Measurements from ENCODE around the gene SH2B3. TPM values are rescaled to one million over a fixed set of nuclear protein-coding genes. Genes with fewer than 3 reads are reported as not detected.
A peak's percentile ranks its signal among the peaks of the same experiment; 100 is the strongest.

The SH2B3 gene
- total RNA-seq, 1 experiment from 2014 or later: 39.6 TPM

DNA sequence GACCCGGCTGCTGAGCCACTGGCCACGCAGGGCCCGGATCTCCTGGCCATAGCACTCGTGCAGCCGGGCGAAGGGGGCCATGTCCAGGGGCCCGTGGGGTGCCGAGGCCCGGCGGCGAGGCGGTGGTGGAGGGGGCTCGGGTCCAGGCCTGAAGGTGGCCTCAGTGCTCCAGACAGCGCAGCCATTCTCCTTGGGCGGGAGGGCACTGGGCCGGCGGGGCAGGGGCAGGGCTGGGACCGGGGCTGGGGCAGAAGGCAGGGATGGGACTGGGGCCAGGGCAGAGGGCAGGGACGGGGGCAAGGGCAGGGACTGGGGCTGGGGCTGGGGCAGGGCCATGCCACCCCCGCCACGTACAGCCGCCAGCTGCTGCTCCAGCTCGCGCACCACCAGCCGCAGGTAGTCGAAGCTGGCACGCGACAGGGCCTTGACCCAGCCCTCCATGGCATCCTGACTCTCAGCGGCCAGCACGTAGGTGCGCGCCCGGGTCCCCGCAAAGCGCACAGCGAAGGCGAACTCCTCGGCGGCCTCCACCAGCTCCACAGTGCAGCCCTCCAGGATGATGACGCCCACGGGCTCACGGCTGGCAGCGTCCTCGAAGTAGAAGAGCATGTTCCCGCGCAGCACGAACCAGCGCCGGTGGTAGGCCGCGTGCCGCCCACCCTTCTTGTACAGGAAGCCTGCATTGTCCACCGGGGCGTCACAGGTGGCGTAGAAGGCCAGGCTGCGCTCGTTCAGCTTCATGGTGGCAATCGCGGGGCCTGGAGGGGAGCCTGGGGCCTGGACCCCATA lies 42.8 kb upstream of the SH2B3 start:
- DNase-seq (ENCODE audit: low read depth, low spot score) (no peak), ATAC-seq (no peak)
- no peaks in the 10 kb centered on the region for H3K27me3 ChIP-seq (ENCODE audit: control insufficient read depth, insufficient read depth, low read length)
- H3K9me3 ChIP-seq (ENCODE audit: control insufficient read depth, insufficient read depth, low read depth, low read length): no peaks in the 10 kb centered on the region
- no peak overlapping the region for H3K27ac ChIP-seq (ENCODE audit: low read length)
- TF ChIP-seq, protein P1, sequence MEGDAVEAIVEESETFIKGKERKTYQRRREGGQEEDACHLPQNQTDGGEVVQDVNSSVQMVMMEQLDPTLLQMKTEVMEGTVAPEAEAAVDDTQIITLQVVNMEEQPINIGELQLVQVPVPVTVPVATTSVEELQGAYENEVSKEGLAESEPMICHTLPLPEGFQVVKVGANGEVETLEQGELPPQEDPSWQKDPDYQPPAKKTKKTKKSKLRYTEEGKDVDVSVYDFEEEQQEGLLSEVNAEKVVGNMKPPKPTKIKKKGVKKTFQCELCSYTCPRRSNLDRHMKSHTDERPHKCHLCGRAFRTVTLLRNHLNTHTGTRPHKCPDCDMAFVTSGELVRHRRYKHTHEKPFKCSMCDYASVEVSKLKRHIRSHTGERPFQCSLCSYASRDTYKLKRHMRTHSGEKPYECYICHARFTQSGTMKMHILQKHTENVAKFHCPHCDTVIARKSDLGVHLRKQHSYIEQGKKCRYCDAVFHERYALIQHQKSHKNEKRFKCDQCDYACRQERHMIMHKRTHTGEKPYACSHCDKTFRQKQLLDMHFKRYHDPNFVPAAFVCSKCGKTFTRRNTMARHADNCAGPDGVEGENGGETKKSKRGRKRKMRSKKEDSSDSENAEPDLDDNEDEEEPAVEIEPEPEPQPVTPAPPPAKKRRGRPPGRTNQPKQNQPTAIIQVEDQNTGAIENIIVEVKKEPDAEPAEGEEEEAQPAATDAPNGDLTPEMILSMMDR (IDR thresholded peaks at IDR 0.05): no peak
- TF ChIP-seq, protein P2, sequence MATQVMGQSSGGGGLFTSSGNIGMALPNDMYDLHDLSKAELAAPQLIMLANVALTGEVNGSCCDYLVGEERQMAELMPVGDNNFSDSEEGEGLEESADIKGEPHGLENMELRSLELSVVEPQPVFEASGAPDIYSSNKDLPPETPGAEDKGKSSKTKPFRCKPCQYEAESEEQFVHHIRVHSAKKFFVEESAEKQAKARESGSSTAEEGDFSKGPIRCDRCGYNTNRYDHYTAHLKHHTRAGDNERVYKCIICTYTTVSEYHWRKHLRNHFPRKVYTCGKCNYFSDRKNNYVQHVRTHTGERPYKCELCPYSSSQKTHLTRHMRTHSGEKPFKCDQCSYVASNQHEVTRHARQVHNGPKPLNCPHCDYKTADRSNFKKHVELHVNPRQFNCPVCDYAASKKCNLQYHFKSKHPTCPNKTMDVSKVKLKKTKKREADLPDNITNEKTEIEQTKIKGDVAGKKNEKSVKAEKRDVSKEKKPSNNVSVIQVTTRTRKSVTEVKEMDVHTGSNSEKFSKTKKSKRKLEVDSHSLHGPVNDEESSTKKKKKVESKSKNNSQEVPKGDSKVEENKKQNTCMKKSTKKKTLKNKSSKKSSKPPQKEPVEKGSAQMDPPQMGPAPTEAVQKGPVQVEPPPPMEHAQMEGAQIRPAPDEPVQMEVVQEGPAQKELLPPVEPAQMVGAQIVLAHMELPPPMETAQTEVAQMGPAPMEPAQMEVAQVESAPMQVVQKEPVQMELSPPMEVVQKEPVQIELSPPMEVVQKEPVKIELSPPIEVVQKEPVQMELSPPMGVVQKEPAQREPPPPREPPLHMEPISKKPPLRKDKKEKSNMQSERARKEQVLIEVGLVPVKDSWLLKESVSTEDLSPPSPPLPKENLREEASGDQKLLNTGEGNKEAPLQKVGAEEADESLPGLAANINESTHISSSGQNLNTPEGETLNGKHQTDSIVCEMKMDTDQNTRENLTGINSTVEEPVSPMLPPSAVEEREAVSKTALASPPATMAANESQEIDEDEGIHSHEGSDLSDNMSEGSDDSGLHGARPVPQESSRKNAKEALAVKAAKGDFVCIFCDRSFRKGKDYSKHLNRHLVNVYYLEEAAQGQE (IDR thresholded peaks at IDR 0.05; ENCODE audit: insufficient read depth in 1 of 2, low read depth in 2 of 2, low read length in 1 of 2): no peak
- TF ChIP-seq SIN3A (IDR thresholded peaks at IDR 0.05; ENCODE audit: borderline replicate concordance, insufficient read depth, low read depth, low read length) (no peak), TCF7L2 (IDR thresholded peaks at IDR 0.05; ENCODE audit: low read depth, low read length) (no peak), POLR2AphosphoS5 (IDR thresholded peaks at IDR 0.05; ENCODE audit: low read depth, low read length) (no peak)
- H3K4me3 ChIP-seq (ENCODE audit: low read depth in 2 of 2, low read length in 2 of 2): no peak overlapping the region
- CTCF ChIA-PET: interaction anchor here (0.6 kb wide), 1 partner anchor 35 kb away, joined by 7 read pairs; no protein-coding TSS in a partner anchor
- BruUV-seq (replicated peaks): no TSS peak
- in situ Hi-C loops (cut with HindIII; ENCODE audit: low pct_unique_long_range_greater_than_20kb, low sequenced_read_pairs): no loop called here
- intact Hi-C loops (cut with micrococcal nuclease; ENCODE audit: unreplicated experiment): no loop called here
- H3K4me1 ChIP-seq (ENCODE audit: control insufficient read depth, insufficient read depth, low read length): peaks cover 13% of the 10 kb centered on the region
- POLR2A ChIA-PET: interaction anchor here (0.6 kb wide), 1 partner anchor 611 kb away, joined by 6 read pairs; no protein-coding TSS in a partner anchor
- H3K36me3 ChIP-seq (ENCODE audit: control insufficient read depth, insufficient read depth, low read length): no peaks in the 10 kb centered on the region

- Histone ChIP-seq H3K4me1 (ENCODE audit: control insufficient read depth, insufficient read depth, low read length) (peaks cover 17% of the 10 kb centered on the region), H3K9me3 (ENCODE audit: control insufficient read depth, insufficient read depth, low read depth, low read length) (no peaks in the 10 kb centered on the region), H3K27me3 (ENCODE audit: control insufficient read depth, insufficient read depth, low read length) (no peaks in the 10 kb centered on the region), H3K4me3 (ENCODE audit: low read depth in 2 of 2, low read length in 2 of 2) (no peak overlapping the region), H3K36me3 (ENCODE audit: control insufficient read depth, insufficient read depth, low read length) (no peaks in the 10 kb centered on the region), H3K27ac (ENCODE audit: low read length) (0 out of 2 replicates have a peak overlapping the region, but pooled peaks have one; percentile 44)
- BruUV-seq (replicated peaks): no TSS peak
- in situ Hi-C loops (cut with HindIII; ENCODE audit: low pct_unique_long_range_greater_than_20kb, low sequenced_read_pairs) (no loop called here), intact Hi-C loops (cut with micrococcal nuclease; ENCODE audit: unreplicated experiment) (no loop called here)
- CTCF ChIA-PET: no interaction called here
- ATAC-seq (0 out of 2 replicates have a peak, but pooled peaks have one; percentile 27), DNase-seq (ENCODE audit: low read depth, low spot score) (no peak)
- TF ChIP-seq POLR2AphosphoS5 (IDR thresholded peaks at IDR 0.05; ENCODE audit: low read depth, low read length): no peak
- no peak for TF ChIP-seq TCF7L2 (IDR thresholded peaks at IDR 0.05; ENCODE audit: low read depth, low read length)
- TF ChIP-seq SIN3A (IDR thresholded peaks at IDR 0.05; ENCODE audit: borderline replicate concordance, insufficient read depth, low read depth, low read length): no peak
- TF ChIP-seq, protein P1 (IDR thresholded peaks at IDR 0.05): no peak
- TF ChIP-seq, protein P2 (IDR thresholded peaks at IDR 0.05; ENCODE audit: insufficient read depth in 1 of 2, low read depth in 2 of 2, low read length in 1 of 2): no peak
- POLR2A ChIA-PET: interaction anchor here (0.7 kb wide), 1 partner anchor 13 kb away, joined by 6 read pairs; no protein-coding TSS in a partner anchor
Observed at GRCh38 chr12:111363578-111363977, 42.1 kb upstream of the SH2B3 start.

Data from Panc1 (cell line).